HG02885 (cell line): Measurements from ENCODE around the gene PTP4A1.
"Not testable (repeated sequence)": the region's sequence is repeated elsewhere in the genome, so short reads cannot be mapped to it uniquely, and the experiment has no call there.

Experiments
- ATAC-seq: cut with Tn5 transposase; IDR thresholded peaks from one replicate; pipeline ENCODE4 v1.9.1; 2021; ENCODE audit warnings: mild to moderate bottlenecking; ENCODE audit not compliant: unreplicated experiment, poor library complexity

Gene PTP4A1

DNA sequence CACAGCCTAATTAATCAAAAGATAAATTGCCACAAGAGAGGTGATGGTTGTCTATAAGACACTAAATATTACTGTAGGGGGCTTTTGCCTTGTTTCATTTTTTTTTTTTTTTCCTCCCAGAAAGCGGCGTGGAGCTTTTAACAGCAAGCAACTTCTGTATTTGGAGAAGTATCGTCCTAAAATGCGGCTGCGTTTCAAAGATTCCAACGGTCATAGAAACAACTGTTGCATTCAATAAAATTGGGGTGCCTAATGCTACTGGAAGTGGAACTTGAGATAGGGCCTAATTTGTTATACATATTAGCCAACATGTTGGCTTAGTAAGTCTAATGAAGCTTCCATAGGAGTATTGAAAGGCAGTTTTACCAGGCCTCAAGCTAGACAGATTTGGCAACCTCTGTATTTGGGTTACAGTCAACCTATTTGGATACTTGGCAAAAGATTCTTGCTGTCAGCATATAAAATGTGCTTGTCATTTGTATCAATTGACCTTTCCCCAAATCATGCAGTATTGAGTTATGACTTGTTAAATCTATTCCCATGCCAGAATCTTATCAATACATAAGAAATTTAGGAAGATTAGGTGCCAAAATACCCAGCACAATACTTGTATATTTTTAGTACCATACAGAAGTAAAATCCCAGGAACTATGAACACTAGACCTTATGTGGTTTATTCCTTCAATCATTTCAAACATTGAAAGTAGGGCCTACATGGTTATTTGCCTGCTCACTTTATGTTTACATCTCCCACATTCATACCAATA lies 7.8 kb downstream of the PTP4A1 start:
- no peak for ATAC-seq

GRCh38 chr6:63580704-63580961 lies 8.4 kb downstream of the PTP4A1 start:
- no peak for ATAC-seq

DNA sequence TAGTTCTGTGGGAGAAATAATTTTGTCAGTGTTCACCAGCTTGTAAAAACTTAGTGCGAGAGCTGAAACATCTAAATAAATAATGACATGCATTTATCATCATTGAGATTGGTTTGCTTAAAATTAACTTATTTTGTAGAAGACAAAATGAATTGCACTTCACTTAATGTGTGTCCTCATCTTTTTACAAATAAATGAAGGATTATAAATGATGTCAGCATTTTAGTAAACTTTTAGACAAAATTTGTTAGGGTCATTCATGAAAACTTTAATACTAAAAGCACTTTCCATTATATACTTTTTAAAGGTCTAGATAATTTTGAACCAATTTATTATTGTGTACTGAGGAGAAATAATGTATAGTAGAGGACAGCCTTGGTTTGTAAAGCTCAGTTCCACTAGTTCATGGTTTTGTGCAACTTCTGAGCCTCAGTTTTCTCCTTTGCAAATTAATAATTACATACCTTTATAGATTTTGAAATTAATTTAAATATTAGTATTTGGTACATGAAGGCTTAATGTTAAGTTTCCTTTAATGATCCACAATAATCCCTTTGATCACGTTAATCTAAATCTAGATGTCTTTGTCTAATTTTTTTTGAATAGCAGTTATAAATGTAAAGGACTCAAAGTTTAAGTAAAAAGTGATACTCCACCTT lies 9.2 kb downstream of the PTP4A1 start:
- no peak for ATAC-seq

- no peak for ATAC-seq
Measured at GRCh38 chr6:63582579-63583231, 10.4 kb downstream of the PTP4A1 start.

- no peak for ATAC-seq
Measured at GRCh38 chr6:63584125-63584514, 11.8 kb downstream of the PTP4A1 start.

DNA sequence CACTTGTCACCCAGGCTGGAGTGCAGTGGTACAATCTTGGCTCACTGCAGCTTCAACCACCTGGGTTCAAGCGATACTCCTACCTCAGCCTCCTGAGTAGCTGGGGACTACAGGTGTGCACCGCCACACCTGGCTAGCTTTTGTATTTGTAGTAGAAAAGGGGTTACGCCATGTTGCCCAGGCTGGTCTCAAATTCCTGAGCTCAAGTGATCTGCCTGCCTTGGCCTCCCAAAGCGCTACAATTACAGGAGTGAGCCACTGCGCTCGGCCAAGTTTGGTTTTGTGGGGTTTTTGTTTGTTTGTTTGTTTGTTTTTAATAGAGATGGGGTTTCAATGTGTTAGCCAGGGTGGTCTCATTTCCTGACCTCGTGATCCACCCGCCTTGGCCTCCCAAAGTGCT lies 12.3 kb downstream of the PTP4A1 start:
- ATAC-seq = no peak

DNA sequence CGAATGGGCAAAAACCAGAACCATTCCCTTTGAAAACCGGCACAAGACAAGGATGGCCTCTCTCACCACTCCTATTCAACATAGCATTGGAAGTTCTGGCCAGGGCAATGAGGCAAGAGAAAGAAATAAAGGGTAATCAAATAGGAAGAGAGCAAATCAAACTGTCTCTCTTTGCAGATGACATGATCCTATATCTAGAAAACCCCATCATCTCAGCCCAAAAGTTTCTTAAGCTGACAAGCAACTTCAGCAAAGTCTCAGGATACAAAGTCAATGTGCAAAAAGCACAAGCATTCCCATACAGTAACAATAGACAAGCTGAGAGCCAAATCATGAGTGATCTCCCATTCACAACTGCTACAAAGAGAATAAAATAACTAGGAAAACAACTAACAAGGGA lies 13.4 kb downstream of the PTP4A1 start:
- not testable (repeated sequence) for ATAC-seq

- no peak for ATAC-seq
Measured at GRCh38 chr6:63589952-63590411, 17.7 kb downstream of the PTP4A1 start.

DNA sequence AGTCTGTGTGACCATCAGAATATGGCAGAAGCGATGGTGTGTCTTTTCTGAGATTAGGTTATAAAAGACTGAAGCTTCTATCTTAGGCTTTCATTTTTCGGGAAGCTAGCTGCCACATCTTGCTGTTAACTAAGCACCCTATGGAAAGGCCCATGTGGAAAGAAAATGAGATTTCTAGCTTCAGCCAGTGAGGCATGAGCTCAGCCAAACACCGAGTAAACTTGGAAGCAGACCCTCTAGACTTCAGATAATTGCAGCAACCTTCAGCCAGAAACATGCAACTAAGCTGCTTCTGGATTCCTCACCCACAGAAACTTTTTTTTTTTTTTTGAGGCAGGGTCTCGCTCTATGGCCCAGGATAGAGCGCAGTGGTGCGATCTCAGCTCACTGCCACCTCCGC lies 20.6 kb downstream of the PTP4A1 start:
- ATAC-seq = no peak

- ATAC-seq = no peak
Measured at GRCh38 chr6:63597141-63598048, 25.1 kb downstream of the PTP4A1 start.

GRCh38 chr6:63598049-63599036 lies 26.1 kb downstream of the PTP4A1 start:
- ATAC-seq = peak; percentile 100

GRCh38 chr6:63599243-63599642 lies 27.0 kb downstream of the PTP4A1 start:
- no peak for ATAC-seq

DNA sequence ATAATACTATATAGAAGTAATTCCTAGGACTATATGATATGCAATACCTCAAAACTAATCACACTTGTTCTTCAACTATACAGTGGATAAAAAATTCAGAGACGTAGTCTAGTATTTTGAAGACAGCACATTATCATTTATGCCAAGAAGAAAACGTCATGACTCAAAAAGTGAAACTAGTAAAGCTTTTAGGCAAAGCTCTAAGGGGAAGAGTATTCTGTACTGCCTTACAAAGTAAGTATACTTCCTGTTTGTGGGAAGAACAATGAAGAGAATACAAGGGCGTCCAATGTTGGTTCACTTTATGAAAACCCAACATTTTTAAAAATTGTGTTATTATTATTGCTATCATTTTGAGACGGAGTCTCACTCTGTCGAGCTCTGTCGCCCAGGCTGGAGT lies 27.9 kb downstream of the PTP4A1 start:
- no peak for ATAC-seq

DNA sequence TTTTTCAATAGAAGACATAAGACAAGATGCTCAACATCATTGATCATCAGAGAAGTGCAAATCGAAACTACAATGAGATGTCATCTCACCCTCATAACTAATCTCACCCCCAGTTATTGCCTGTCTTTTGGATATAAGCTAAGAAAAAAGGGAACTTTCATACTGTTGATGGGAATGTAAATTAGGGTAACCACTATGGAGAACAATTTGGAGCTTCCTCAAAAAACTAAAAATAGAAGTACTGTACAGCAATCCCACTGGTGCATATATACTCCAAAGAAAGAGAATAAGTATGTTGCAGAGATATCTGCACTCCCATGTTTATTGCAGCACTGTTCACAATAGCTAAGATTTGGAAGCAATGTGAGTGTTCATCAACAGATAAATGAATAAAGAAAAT lies 37.0 kb downstream of the PTP4A1 start:
- no peak for ATAC-seq

DNA sequence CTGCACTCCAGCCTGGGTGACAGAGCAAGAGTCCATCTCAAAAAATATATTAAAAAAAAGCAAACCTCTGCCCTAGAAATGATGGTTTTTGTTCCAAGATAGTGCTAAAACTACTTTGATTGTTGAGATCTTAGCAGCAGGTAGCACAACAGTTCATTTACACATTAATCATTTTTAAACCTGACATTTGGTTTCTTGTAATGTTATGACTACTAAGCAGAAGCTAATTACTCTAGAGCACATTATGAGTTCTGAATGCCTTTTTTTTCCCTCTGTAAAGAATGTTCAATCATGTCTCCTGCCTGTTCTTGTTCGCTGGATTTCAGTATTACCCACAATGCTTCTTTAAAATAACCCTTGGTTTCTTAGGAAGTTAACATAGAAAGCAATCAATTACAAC lies 38.7 kb downstream of the PTP4A1 start:
- no peak for ATAC-seq

GRCh38 chr6:63611560-63611959 lies 39.3 kb downstream of the PTP4A1 start:
- ATAC-seq = no peak

- no peak for ATAC-seq
Measured at GRCh38 chr6:63615590-63615989, 43.3 kb downstream of the PTP4A1 start.
